ENCODE measurements around the gene GPNMB.
"Not testable (repeated sequence)": the region's sequence is repeated elsewhere in the genome, so short reads cannot be mapped to it uniquely, and the experiment has no call there.

The GPNMB gene

DNA sequence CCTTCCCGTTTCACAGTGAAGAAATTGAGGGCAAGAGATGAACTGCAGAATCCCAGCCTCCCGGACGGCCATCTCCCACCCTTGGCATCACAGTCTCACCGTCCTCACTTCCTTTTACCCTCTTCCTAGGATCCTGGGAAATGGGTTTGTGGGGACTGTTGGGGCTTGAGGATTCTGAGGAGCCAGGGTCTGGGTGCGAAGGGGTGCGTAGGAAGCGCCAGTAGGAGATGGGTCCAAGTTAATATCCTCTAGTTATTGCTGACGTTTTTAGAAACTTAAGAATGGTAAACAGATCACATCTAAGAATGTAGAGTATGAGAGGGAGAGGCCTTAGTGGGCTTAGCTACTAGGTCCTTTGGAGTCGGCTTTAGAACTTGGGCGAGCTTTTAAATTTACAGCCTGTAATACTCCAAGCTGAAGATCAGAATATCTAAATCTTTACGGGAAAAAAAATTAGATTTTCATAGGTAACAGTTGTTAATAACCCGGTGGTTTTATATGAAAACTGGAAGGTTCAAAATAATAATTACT lies 53.3 kb downstream of the GPNMB start:
- DNase-seq (ENCODE audit: low read depth in 2 of 2), result no peak

DNA sequence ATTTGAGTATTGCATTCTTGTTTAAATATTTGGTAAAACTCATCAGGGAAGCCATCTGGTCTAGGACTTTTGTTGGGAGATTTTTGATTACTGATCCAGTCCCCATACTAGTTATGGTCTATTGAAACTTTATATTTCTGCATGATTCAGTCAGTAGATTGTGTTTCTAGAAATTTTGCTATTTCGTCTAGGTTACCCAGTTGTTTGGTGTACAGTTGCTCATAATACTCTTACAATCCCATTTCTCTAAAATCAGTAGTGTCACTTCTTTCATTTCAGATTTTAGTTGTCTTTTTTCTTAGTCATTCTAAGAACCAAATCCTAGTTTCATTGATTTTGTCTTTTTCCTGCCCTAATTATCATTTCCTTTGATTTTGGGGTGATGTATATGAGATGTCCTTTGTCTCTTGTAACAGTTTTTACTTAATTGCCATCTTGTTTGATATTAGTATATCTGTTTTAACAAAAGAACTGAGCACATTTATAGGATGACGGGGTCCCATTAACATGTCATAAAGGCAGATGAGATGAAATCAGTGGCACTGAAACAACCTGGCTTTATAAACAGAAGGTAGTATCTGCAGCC lies 60.5 kb downstream of the GPNMB start:
- DNase-seq (ENCODE audit: low read depth in 2 of 2), result no peak

DNA sequence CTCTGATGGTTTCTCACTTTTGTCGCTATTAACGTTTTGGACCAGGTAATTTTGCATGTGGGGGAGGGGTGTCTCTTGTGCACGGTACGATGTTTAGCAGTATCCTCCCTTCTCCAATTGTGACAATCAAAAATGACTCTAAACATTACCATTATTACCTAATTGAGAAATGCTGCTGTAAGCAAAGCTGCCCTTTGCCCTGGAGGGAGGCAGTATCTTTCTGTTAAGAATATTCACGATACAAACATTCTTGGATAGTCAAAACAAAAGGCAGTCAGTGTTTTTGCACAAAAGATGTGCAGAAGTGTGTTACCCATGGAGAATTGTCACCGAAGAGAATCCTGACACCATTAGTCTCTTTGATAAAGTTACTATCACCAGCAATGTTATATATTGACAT lies 62.2 kb downstream of the GPNMB start:
- DNase-seq (ENCODE audit: low read depth in 2 of 2), result no peak

GRCh38 chr7:23312141-23312540 lies 65.6 kb downstream of the GPNMB start:
- DNase-seq (ENCODE audit: low read depth in 2 of 2), result not testable (repeated sequence)

DNA sequence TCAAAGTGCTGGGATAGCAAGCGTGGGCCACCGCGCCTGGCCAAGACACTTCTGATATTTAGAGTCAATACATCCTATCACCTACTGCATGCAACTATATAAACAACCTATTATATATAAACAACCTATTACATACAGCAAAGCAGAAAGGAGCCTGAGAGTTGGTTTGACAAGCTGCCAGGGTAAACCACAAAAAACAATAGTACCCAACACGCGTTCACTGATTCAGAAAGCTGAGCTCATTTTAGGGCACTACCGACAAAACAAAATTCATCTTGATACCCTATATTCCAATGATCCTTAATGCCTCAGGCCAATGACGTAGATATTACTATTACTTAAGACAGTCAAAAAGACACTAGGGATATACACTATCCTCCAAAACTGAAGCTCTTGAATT lies 68.8 kb downstream of the GPNMB start:
- DNase-seq (ENCODE audit: low read depth in 2 of 2), result no peak
